Stimulated activated CD4-positive, alpha-beta T cell treated with anti-CD3 and anti-CD28 coated beads, Interleukin-2, amount 100 ng/mL, for 4 hours (primary cell): Measurements from ENCODE around the gene GIGYF1.
A peak's percentile ranks its signal among the peaks of the same experiment; 100 is the strongest.
"Not testable (repeated sequence)": the region's sequence is repeated elsewhere in the genome, so short reads cannot be mapped to it uniquely, and the experiment has no call there.

Source experiments
- DNase-seq: peaks from one replicate; pipeline ENCODE4 v3.0.0-alpha.2; 2020; ENCODE audit warnings: low read depth

The GIGYF1 gene

GRCh38 chr7:100671353-100672327 lies 22.4 kb downstream of the GIGYF1 start:
- no peak for DNase-seq

- no peak for DNase-seq
Observed at GRCh38 chr7:100670074-100670473, 24.0 kb downstream of the GIGYF1 start.

- not testable (repeated sequence) for DNase-seq
Observed at GRCh38 chr7:100669106-100669505, 24.9 kb downstream of the GIGYF1 start.

GRCh38 chr7:100668069-100668449 lies 26.0 kb downstream of the GIGYF1 start:
- DNase-seq: no peak

GRCh38 chr7:100667331-100668068 lies 26.6 kb downstream of the GIGYF1 start:
- DNase-seq: no peak

GRCh38 chr7:100665168-100665726 lies 28.8 kb downstream of the GIGYF1 start:
- no peak for DNase-seq

- not testable (repeated sequence) for DNase-seq
Observed at GRCh38 chr7:100662194-100662776, 31.8 kb downstream of the GIGYF1 start.

- no peak for DNase-seq
Observed at GRCh38 chr7:100655908-100656674, 38.0 kb downstream of the GIGYF1 start, which contains the start of gene ACTL6B. TSS of gene ACTL6B (minus strand) at chr7:100656448. CDS start at chr7:100656354, 94 bp downstream.

GRCh38 chr7:100654908-100655831 lies 38.9 kb downstream of the GIGYF1 start:
- no peak for DNase-seq

- no peak for DNase-seq
Observed at GRCh38 chr7:100649826-100650565, 44.1 kb downstream of the GIGYF1 start.

- DNase-seq: no peak
Observed at GRCh38 chr7:100642534-100642907, 51.5 kb downstream of the GIGYF1 start.

- no peak for DNase-seq
Observed at GRCh38 chr7:100641860-100642533, 52.1 kb downstream of the GIGYF1 start.

GRCh38 chr7:100641463-100641859 lies 52.6 kb downstream of the GIGYF1 start, which contains the start of gene TFR2:
TSS of gene TFR2 (minus strand) at chr7:100641552. CDS start at chr7:100641509, 43 bp downstream.
- no peak for DNase-seq

GRCh38 chr7:100640517-100641440 lies 53.3 kb downstream of the GIGYF1 start:
- DNase-seq: no peak

GRCh38 chr7:100639995-100640516 lies 54.0 kb downstream of the GIGYF1 start:
- DNase-seq: no peak

GRCh38 chr7:100632951-100633717 lies 60.9 kb downstream of the GIGYF1 start:
- peak; percentile 41 for DNase-seq

GRCh38 chr7:100630066-100630465 lies 64.0 kb downstream of the GIGYF1 start:
- no peak for DNase-seq
